Measurements from ENCODE around the gene RACGAP1.
A peak's percentile ranks its signal among the peaks of the same experiment; 100 is the strongest.

Gene RACGAP1

DNA sequence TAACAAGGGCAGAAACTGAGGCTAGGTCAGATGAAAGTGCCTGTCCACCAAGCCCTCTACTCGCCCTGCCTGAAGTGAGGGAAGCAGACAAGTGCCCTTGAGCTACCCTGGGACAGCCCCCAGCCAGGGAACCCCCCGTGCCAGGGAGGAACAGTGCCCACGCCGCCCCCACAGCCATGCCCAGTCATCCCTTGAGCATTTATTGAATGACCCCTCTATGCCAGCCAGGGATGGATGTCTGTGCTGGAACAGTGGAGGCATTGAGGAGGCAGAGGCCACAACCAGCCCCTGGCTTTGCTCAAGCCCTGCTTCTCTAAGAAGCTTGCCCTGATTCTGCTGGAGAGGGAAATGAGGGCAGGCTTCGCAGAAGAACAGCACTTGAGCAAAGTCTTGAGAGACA lies 56.3 kb downstream of the RACGAP1 start:
- DNase-seq (ENCODE audit: low spot score) = no peak

- no peak for DNase-seq (ENCODE audit: low spot score)
Observed at GRCh38 chr12:49968471-49968870, 56.8 kb downstream of the RACGAP1 start.

DNA sequence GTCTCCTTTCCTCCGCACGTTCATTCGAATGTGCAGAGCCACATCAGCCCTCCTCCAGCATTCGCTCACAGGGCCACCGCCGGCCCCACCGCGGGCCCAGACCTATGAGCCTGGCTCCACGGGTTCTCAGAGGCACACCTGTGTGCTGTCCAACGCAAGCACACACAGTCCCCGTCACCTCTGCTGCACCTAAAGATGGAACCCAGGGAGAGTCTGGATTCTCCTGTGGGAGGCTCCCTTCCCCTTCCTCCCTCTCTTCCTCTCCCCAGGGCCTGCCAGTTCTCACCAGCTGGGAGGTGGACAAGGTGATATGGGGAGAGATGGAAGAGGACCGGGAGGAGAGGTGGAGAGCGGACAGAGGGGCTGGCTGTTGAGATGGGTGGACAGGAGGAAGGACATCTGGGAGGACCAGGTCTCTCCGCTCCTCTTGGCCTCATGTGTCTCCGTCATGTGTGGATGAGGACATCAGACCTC lies 57.5 kb downstream of the RACGAP1 start:
- DNase-seq (ENCODE audit: low spot score) = no peak

- peak; percentile 94 for DNase-seq (ENCODE audit: low spot score)
Observed at GRCh38 chr12:49967042-49967776, 58.1 kb downstream of the RACGAP1 start.

- no peak for DNase-seq (ENCODE audit: low spot score)
Observed at GRCh38 chr12:49966511-49967041, 58.7 kb downstream of the RACGAP1 start.

- no peak for DNase-seq (ENCODE audit: low spot score)
Observed at GRCh38 chr12:49965836-49966235, 59.5 kb downstream of the RACGAP1 start.

DNA sequence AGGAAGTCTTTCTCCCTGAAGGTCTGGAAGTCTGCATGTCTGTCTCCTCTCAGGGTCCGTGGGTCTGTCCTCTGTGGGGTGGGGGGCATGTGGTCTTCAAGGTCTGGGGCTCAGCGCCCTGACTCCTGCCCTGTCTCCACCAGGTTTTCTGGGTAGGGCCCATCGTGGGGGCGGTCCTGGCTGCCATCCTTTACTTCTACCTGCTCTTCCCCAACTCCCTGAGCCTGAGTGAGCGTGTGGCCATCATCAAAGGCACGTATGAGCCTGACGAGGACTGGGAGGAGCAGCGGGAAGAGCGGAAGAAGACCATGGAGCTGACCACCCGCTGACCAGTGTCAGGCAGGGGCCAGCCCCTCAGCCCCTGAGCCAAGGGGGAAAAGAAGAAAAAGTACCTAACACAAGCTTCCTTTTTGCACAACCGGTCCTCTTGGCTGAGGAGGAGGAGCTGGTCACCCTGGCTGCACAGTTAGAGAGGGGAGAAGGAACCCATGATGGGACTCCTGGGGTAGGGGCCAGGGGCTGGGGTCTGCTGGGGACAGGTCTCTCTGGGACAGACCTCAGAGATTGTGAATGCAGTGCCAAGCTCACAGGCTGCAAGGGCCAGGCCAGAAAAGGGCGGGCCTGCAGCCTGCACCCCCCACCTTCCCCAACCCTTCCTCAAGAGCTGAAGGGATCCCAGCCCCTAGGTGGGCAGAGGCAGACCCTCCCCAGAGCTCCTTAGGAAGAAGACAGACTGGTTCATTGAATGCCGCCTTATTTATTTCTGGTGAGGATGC lies 60.3 kb downstream of the RACGAP1 start:
- no peak for DNase-seq (ENCODE audit: low spot score)

DNA sequence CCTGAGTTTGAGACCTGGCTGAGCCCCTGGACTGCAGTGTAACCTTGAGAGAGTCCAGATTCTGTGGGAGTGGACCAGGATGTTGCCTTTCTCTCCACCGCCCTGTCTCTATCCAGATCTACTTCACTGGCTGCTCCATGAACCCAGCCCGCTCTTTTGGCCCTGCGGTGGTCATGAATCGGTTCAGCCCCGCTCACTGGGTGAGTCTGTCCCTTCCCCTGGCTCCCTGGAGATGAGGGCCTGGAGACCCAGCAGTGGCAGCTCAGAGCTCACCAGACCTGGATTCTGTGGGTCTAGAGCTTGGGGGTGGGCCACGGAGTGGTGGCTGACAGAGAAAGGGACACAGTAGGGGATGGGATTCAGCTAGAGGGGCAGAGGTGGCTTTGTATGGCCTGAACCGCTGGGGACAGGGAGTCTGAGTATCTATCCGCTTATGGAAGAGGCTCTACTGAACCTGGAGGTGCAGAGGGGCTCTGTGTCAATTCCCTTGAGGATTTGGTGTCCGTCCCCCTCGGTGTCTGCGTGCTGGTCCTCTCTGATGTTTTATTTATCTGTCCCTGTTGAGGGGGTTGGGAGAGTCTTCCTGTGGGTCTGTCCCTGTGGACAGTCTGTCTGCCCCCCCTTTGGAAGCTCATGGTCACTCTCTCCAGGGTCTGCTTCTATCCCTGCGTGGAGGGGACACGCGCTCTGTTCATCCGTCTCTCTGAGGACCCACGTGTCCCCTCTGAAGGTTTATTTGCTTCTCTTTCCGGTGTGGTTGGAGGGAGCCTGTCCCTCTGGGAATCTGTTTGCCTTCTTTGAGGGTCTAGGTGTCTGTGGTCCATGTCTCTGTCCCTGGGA lies 61.1 kb downstream of the RACGAP1 start:
- no peak for DNase-seq (ENCODE audit: low spot score)

GRCh38 chr12:49962861-49963765 lies 62.2 kb downstream of the RACGAP1 start:
- peak; percentile 66 for DNase-seq (ENCODE audit: low spot score)

GRCh38 chr12:49961993-49962764 lies 63.1 kb downstream of the RACGAP1 start:
- peak; percentile 50 for DNase-seq (ENCODE audit: low spot score)

DNA sequence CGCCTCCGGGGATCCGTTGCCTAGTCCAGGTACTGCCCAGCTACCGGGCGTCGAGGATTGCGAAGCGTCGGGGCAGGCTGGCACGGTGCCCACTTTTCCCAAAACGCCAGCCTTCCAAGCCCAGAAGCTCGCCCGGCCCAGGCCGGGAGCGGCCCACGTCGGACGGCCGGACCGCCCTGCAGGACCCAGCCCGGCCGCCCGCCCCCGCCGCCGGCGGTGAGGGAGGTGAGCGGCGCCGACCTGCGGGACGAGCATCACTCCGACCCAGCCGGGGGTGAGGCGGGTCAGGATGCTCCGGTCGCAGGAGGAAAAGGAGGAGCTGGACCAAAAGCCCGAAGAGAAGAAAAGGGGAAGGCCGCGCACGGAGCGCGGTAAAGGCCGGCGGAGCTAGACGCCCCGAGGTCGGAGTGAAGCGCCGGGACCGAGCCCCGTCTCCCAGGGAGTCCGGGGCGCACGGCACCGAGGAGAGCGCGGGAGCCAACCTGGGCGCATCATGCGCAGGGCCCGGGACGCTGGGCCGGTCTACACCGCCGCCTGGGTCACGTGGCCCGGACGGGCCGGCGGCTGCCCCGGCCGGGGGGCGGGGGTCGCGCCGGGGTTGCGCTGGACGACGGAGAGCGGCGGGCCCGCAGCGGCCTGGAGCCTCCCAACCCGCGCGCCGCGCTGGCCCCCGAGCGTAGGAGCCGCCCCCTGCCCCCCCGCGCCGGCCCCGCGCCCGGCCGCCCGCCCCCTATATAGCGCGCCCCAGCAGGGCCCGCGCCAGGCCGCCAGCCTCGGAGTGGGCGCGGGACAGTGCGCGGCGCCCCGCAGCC lies 64.0 kb downstream of the RACGAP1 start, which contains the start of gene AQP5:
TSS of gene AQP5 (plus strand) at position 762 of the 812 bp plus-strand sequence. CDS start 146 bp downstream, outside the sequence.
- peak; percentile 77 for DNase-seq (ENCODE audit: low spot score)

- no peak for DNase-seq (ENCODE audit: low spot score)
Observed at GRCh38 chr12:49960474-49961110, 64.7 kb downstream of the RACGAP1 start.

GRCh38 chr12:49959685-49960473 lies 65.4 kb downstream of the RACGAP1 start:
- peak; percentile 88 for DNase-seq (ENCODE audit: low spot score)

- DNase-seq (ENCODE audit: low spot score) = no peak
Observed at GRCh38 chr12:49957570-49957967, 67.7 kb downstream of the RACGAP1 start.

DNA sequence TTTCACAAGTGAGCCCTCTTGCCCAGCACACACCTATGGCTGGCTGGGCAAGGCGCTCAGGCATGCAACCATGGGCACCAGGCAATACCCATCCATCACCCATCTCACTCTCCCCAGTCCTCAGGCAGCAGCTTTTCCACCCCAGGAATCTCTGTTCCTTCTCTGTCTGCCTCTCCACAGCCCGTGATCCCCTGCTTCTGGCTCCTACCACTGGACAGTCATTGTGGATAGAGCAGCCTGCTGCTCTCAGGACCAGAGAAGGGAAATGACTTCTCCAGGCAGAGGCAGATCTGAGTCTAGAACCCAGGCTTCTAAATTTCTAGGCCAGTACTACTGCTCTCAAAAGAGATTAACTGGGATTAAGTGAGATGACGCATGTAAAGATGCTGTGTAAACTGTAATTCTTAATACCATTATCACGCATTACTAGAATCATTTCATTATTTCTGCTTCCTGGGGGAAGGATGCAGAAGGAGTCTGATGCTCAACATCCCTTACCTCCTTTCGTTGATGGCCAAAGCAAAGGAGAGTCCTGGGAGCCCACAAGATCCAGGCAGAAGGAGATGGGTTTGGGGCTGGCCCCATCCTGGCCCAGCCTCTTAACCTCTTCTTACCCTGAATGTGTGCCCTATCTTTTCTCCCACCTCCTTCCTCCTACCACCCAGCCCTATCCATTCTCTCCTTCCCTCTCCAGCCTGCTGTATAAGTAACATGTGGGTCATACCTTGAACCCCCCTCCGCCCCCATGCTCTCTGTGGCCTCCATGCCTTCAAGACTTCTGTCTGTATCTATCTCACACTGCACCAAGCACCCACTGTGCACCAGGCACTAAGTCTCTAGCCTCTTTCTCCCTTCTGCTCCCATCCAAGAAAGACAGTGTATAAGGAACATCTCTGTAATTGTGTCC lies 68.4 kb downstream of the RACGAP1 start:
- DNase-seq (ENCODE audit: low spot score) = no peak

GRCh38 chr12:49955899-49956662 lies 69.2 kb downstream of the RACGAP1 start:
- DNase-seq (ENCODE audit: low spot score) = no peak
